B cell (primary cell): ENCODE data around the gene KCNJ16.

Experiments
- EZH2 ChIP-seq: IDR thresholded peaks from 2 replicates; pipeline ENCODE4 v1.6.1; 2012; ENCODE audit warnings: borderline replicate concordance, low read depth, mild to moderate bottlenecking, moderate library complexity, low read length; ENCODE audit not compliant: insufficient read depth, poor library complexity, severe bottlenecking
- TF ChIP-seq, protein P1 (sequence below): fragments of 200-600 bp; IDR thresholded peaks from one replicate; pipeline ENCODE4 v1.8.0; 2022; ENCODE audit warnings: antibody characterized with exemption, mild to moderate bottlenecking

DNA sequence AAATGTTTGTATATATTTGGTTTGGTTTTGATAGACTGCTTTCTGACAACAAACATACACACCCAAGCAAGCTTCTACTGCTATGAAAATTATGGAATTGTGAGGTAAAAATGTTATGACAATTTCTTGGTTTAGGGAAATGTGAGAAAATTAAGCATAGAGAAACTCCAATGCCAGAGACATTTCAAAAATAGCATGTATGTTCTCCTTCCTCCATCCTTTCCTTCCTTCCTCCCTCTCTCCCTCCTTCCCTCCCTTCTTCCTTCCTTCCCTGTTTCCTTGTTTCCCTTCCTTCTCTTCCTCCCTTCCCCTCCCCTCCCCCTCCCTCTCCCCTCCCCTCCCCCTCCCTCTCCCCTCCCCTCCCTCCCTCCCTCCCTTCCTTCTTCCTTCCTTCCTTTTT is 109.2 kb downstream of the KCNJ16 start:
- TF ChIP-seq, protein P1, sequence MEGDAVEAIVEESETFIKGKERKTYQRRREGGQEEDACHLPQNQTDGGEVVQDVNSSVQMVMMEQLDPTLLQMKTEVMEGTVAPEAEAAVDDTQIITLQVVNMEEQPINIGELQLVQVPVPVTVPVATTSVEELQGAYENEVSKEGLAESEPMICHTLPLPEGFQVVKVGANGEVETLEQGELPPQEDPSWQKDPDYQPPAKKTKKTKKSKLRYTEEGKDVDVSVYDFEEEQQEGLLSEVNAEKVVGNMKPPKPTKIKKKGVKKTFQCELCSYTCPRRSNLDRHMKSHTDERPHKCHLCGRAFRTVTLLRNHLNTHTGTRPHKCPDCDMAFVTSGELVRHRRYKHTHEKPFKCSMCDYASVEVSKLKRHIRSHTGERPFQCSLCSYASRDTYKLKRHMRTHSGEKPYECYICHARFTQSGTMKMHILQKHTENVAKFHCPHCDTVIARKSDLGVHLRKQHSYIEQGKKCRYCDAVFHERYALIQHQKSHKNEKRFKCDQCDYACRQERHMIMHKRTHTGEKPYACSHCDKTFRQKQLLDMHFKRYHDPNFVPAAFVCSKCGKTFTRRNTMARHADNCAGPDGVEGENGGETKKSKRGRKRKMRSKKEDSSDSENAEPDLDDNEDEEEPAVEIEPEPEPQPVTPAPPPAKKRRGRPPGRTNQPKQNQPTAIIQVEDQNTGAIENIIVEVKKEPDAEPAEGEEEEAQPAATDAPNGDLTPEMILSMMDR, result no peak
- TF ChIP-seq EZH2, result no peak
